ENCODE measurements around the gene TMPRSS3.

Gene TMPRSS3

GRCh38 chr21:42369821-42370220 lies 26.0 kb downstream of the TMPRSS3 start:
- no peak for DNase-seq

DNA sequence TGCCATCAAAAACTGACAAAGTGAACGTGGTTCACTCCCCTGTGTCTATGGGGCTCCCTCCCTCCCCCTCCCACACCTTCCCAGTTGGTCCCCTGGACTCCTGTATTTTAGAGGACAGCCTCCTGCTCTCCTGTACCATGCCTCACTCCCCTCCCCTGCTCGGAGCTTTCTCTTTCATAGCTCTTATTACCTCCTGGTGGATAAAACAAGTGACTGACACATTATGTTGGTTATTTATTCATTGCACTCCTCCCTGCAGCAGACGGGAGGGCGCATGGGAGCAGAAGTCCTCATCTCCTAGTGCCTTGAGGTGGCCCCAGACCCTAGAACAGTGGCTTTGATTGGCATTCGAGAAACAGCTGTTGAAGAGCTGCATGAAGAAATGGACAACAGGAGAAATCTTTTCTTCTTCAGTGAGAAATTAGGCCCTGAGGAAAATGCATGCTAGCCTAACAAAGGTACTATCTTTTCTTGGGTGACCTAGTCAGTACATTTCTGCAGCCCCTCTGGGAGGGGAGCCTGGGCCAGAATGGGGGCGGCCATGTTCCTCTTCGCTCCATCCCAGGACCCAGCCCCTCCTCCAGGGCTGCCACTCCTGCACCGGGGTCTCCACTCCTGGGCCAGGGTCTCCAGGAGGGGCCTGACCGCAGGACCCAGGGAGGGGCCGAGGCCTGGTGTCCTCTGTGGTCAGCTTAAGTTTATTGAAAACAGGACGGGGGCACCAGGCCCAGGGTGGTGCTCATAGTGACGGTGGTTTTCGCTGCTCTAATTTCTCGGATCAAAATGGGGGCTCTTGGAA lies 28.3 kb downstream of the TMPRSS3 start:
- no peak for DNase-seq

- DNase-seq, result no peak
Observed at GRCh38 chr21:42366292-42367010, 29.4 kb downstream of the TMPRSS3 start, which contains the start of gene TFF1. TFF1 (minus strand) TSS chr21:42366535; CDS start chr21:42366495, 40 bp downstream.

GRCh38 chr21:42365770-42366169 lies 30.1 kb downstream of the TMPRSS3 start:
- DNase-seq, result no peak

DNA sequence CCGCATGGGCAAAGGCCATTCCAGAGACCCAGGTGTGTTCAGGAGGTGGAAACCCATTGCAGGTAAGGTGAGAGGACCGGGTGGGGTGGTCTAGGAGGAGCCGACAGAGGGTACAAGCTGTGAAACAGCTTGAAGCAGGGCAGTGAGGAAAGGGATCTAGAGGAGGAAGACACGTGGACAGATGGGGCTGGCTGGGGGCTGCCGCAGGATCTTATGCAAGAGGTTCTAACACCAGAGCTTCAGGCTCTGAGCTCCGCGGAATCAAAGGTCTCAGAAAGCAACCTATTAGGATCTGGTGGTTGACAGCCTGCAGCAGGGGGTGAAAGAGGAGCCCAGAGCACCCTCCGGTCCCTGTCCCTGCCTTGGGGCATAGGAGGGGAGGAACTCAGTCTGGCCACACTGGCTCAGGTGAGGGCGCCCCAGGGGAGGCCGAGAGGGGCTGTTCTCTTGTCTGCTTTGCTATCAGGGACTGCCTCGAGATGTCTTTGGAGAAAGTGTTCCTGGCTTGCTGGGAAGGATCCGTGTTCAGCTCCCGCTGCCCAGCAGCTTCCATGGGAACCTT lies 31.5 kb downstream of the TMPRSS3 start:
- DNase-seq, result no peak

- no peak for DNase-seq
Observed at GRCh38 chr21:42363312-42363711, 32.5 kb downstream of the TMPRSS3 start.

DNA sequence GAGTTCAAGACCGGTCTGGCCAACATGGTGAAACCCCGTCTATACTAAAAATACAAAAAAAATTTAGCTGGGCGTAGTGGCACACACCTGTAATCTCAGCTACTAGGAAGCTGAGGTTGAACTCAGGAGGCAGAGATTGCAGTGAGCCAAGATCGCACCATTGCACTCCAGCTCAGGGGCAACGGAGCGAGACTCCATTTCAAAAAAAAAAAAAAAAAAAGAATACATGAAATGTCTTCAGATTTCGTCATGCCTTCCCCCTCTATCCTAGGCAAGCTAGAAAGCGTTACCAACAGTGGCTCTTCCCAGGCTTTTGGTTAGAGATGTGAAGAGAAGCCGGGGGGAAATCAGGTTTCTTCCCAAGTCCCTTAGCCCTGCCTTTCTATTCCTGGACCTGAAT lies 33.2 kb downstream of the TMPRSS3 start:
- DNase-seq, result no peak

DNA sequence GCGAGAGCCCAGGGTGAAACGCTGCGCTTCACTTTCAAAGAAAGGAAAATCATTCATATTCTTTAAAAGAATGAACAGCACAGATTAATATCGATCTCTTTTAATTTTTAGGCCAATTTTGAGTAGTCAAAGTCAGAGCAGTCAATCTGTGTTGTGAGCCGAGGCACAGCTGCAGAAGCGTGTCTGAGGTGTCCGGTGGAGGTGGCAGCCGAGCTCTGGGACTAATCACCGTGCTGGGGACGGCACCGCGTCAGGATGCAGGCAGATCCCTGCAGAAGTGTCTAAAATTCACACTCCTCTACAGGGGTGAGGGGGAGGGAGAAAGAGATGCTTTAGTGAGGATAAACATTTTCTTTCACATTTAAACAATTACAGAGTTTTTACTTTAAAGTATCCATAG lies 33.7 kb downstream of the TMPRSS3 start:
- no peak for DNase-seq

GRCh38 chr21:42361286-42361685 lies 34.6 kb downstream of the TMPRSS3 start:
- no peak for DNase-seq

DNA sequence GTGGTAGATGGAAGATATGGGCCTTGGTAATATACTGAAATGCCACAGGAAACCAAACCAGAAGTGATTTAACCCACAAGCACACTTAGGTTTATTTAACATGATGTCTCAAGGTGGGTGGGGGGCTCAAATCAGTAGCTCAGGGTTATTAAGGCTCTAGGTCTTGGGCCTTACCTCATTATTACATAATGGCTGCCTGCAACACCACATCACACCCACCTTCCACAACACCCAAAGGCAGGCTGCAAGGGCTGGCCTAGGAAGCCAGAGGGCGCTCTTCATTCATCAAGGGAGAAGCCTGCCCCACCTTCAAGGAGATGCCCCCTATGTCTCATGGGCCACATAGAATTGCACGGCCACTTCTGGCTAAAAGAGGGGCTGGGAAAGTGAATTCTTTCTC lies 35.5 kb downstream of the TMPRSS3 start:
- no peak for DNase-seq

- no peak for DNase-seq
Observed at GRCh38 chr21:42358937-42359336, 36.9 kb downstream of the TMPRSS3 start.

- DNase-seq, result no peak
Observed at GRCh38 chr21:42358261-42358660, 37.6 kb downstream of the TMPRSS3 start.

DNA sequence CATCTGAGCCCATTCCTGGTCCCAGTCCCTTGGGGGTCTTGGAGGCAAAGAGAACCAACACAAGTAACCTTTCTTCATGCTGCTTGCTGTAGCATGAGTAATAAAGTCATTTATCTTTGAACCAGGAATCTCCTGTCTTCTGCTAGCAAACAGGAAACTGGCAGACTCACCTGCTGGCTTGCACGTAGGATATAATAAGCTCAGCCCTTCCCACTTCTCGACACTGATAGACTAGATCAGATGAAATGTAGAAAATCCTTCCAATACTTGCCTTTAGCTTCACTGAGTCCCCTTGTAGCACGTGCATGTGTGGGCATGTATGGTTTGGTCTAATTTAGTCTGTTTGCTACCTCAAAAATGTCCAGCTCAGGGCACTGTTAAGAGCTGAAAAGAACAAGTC lies 38.5 kb downstream of the TMPRSS3 start:
- DNase-seq, result no peak

- DNase-seq, result no peak
Observed at GRCh38 chr21:42356650-42357049, 39.2 kb downstream of the TMPRSS3 start.

- no peak for DNase-seq
Observed at GRCh38 chr21:42356046-42356445, 39.8 kb downstream of the TMPRSS3 start.

GRCh38 chr21:42353623-42354022 lies 42.2 kb downstream of the TMPRSS3 start:
- no peak for DNase-seq

- no peak for DNase-seq
Observed at GRCh38 chr21:42352441-42353095, 43.3 kb downstream of the TMPRSS3 start.

GRCh38 chr21:42351626-42352440 lies 44.0 kb downstream of the TMPRSS3 start:
- DNase-seq, result no peak

GRCh38 chr21:42350927-42351426 lies 44.9 kb downstream of the TMPRSS3 start, which contains the start of gene TFF2:
TFF2 (minus strand) TSS chr21:42350994; CDS start chr21:42350957, 37 bp downstream.
- no peak for DNase-seq

- DNase-seq, result no peak
Observed at GRCh38 chr21:42350318-42350910, 45.4 kb downstream of the TMPRSS3 start.

- DNase-seq, result no peak
Observed at GRCh38 chr21:42349420-42350317, 46.2 kb downstream of the TMPRSS3 start.
